GM21423 (cell line): ENCODE measurements around the gene TOMM22.

Source experiments
- ATAC-seq: cut with Tn5 transposase; IDR thresholded peaks from one replicate; pipeline ENCODE4 v1.9.1; 2021; ENCODE audit warnings: mild to moderate bottlenecking, moderate library complexity; ENCODE audit not compliant: unreplicated experiment

TOMM22 gene

GRCh38 chr22:38715176-38715764, 33.5 kb downstream of the TOMM22 start:
- ATAC-seq: no peak

- ATAC-seq: no peak
Observed at GRCh38 chr22:38715852-38716251, 34.1 kb downstream of the TOMM22 start.

GRCh38 chr22:38716271-38716670, 34.5 kb downstream of the TOMM22 start:
- ATAC-seq: no peak

GRCh38 chr22:38716826-38717225, 35.1 kb downstream of the TOMM22 start:
- ATAC-seq: no peak

GRCh38 chr22:38717244-38717643, 35.5 kb downstream of the TOMM22 start:
- no peak for ATAC-seq

- no peak for ATAC-seq
Observed at GRCh38 chr22:38718414-38718813, 36.7 kb downstream of the TOMM22 start.

- ATAC-seq: no peak
Observed at GRCh38 chr22:38719196-38719595, 37.4 kb downstream of the TOMM22 start.

GRCh38 chr22:38720350-38720749, 38.6 kb downstream of the TOMM22 start:
- no peak for ATAC-seq

- no peak for ATAC-seq
Observed at GRCh38 chr22:38721551-38721950, 39.8 kb downstream of the TOMM22 start.

GRCh38 chr22:38724176-38724575, 42.4 kb downstream of the TOMM22 start:
- no peak for ATAC-seq

GRCh38 chr22:38724926-38725571, 43.3 kb downstream of the TOMM22 start:
- no peak for ATAC-seq

GRCh38 chr22:38725900-38726655, 44.3 kb downstream of the TOMM22 start:
- ATAC-seq: no peak

- ATAC-seq: no peak
Observed at GRCh38 chr22:38727123-38727522, 45.4 kb downstream of the TOMM22 start.

GRCh38 chr22:38727530-38728451, 46.0 kb downstream of the TOMM22 start:
- no peak for ATAC-seq

- no peak for ATAC-seq
Observed at GRCh38 chr22:38728871-38729796, 47.4 kb downstream of the TOMM22 start.

- no peak for ATAC-seq
Observed at GRCh38 chr22:38729946-38730345, 48.2 kb downstream of the TOMM22 start.

GRCh38 chr22:38730411-38730871, 48.7 kb downstream of the TOMM22 start:
- ATAC-seq: no peak

- ATAC-seq: no peak
Observed at GRCh38 chr22:38731703-38732161, 50.0 kb downstream of the TOMM22 start.

- ATAC-seq: no peak
Observed at GRCh38 chr22:38732251-38732815, 50.6 kb downstream of the TOMM22 start.
